GM23248 (cell line): ENCODE data around the gene CFAP299. TPM values are rescaled to one million over a fixed set of nuclear protein-coding genes. Genes with fewer than 3 reads are reported as not detected.

Source experiments
- DNase-seq: peaks from one replicate; pipeline ENCODE4 v3.0.0-alpha.2; 2015
- H2AFZ ChIP-seq: fragments of 200-600 bp; sonication (generic); 2 replicates; pipeline ENCODE4 v1.6.1; 2016; ENCODE audit warnings: antibody characterized with exemption
- H3F3A ChIP-seq: fragments of 200-600 bp; sonication (generic); 2 replicates; pipeline ENCODE4 v1.6.1; 2016; ENCODE audit warnings: mild to moderate bottlenecking, antibody characterized with exemption, mixed run types; ENCODE audit not compliant: insufficient read depth
- H3K27ac ChIP-seq: fragments of 200-600 bp; sonication (generic); 2 replicates; pipeline ENCODE4 v1.5.1; 2016; ENCODE audit warnings: mild to moderate bottlenecking
- H3K27me3 ChIP-seq: fragments of 200-600 bp; sonication (generic); replicated peaks from 2 replicates; pipeline ENCODE4 v1.6.1; 2016; ENCODE audit warnings: mild to moderate bottlenecking; ENCODE audit not compliant: insufficient read depth
- H3K36me3 ChIP-seq: fragments of 200-600 bp; sonication (generic); 2 replicates; pipeline ENCODE4 v1.6.1; 2016; ENCODE audit warnings: low read depth, mild to moderate bottlenecking
- H3K4me1 ChIP-seq: fragments of 200-600 bp; sonication (generic); 2 replicates; pipeline ENCODE4 v1.6.1; 2016; ENCODE audit warnings: mild to moderate bottlenecking; ENCODE audit not compliant: insufficient read depth
- H3K4me2 ChIP-seq: fragments of 200-600 bp; sonication (generic); one replicate; pipeline ENCODE4 v1.6.1; 2016; ENCODE audit warnings: mild to moderate bottlenecking; ENCODE audit not compliant: unreplicated experiment
- H3K4me3 ChIP-seq: fragments of 200-600 bp; sonication (generic); 2 replicates; pipeline ENCODE4 v1.5.1; 2016; ENCODE audit warnings: mild to moderate bottlenecking
- H3K79me2 ChIP-seq: fragments of 200-600 bp; sonication (generic); 2 replicates; pipeline ENCODE4 v1.6.1; 2016; ENCODE audit warnings: mild to moderate bottlenecking; ENCODE audit not compliant: insufficient read depth
- H3K9ac ChIP-seq: fragments of 200-600 bp; sonication (generic); 2 replicates; pipeline ENCODE4 v1.6.1; 2016; ENCODE audit warnings: mild to moderate bottlenecking
- H3K9me2 ChIP-seq: fragments of 200-600 bp; sonication (generic); 2 replicates; pipeline ENCODE4 v1.6.1; 2016; ENCODE audit warnings: mixed run types, mild to moderate bottlenecking, moderate library complexity; ENCODE audit not compliant: insufficient read depth
- H3K9me3 ChIP-seq: fragments of 200-600 bp; sonication (generic); one replicate; pipeline ENCODE4 v1.6.1; 2017; ENCODE audit warnings: low read depth
- H4K20me1 ChIP-seq: fragments of 200-600 bp; sonication (generic); 2 replicates; pipeline ENCODE4 v1.6.0; 2016; ENCODE audit not compliant: insufficient read depth
- EZH2 ChIP-seq: fragments of 200-600 bp; sonication (generic); IDR thresholded peaks from 2 replicates; pipeline ENCODE4 v1.6.1; 2018; ENCODE audit warnings: antibody characterized with exemption, mild to moderate bottlenecking; ENCODE audit not compliant: insufficient read depth, poor library complexity, severe bottlenecking
- EZH2phosphoT487 ChIP-seq: fragments of 200-600 bp; sonication (generic); IDR thresholded peaks from 2 replicates; pipeline ENCODE4 v1.6.1; 2018; ENCODE audit warnings: antibody characterized with exemption, moderate library complexity, mild to moderate bottlenecking, low read depth; ENCODE audit not compliant: insufficient read depth
- WGBS, 2 experiments: methylation state at CpG; one replicate each; pipeline ENCODE4 v1.1.6; 2015 to 2017; ENCODE audit warnings: low lambda C conversion rate in 2 of 2, low coverage in 1 of 2; ENCODE audit errors: missing lambda C conversion rate in 2 of 2; 5-methylcytosine and 5-hydroxymethylcytosine counted together
- in situ Hi-C: fragments of 300-500 bp; cut with MboI; formaldehyde crosslinking; loops from 2 replicates; pipeline ENCODE4 v1.15.0; 2020
- polyA plus RNA-seq: library from polyadenylated mRNA; unstranded; fragments of >200 nt; fragmentation: Nextera tagmentation; extraction: Ambion mirVana; gene quantifications from 2 replicates; pipeline ENCODE4 v1.2.1, GENCODE V29; 2016
- total RNA-seq: library from RNA; depleted of rRNA; stranded (reverse); fragments of >200 nt; shearing (Covaris generic); gene quantifications from 2 replicates; pipeline ENCODE4 v1.2.3, GENCODE V29; 2014

CFAP299 gene
- total and polyA plus RNA-seq, 2 experiments from 2014 or later: 1.0 to 1.1 TPM

- Histone ChIP-seq H3K4me1 (no peaks in the 10 kb centered on the region), H2AFZ (no peak overlapping the region), H3K4me2 (no peak overlapping the region), H4K20me1 (no peaks in the 10 kb centered on the region), H3F3A (no peaks in the 10 kb centered on the region), H3K27ac (no peak overlapping the region), H3K4me3 (no peak overlapping the region), H3K9ac (no peak overlapping the region), H3K79me2 (no peaks in the 10 kb centered on the region), H3K9me2 (no peaks in the 10 kb centered on the region), H3K9me3 (no peaks in the 10 kb centered on the region), H3K27me3 (no peaks in the 10 kb centered on the region), H3K36me3 (no peaks in the 10 kb centered on the region)
- TF ChIP-seq EZH2: no peak
- TF ChIP-seq EZH2phosphoT487: no peak
- no peak for DNase-seq
- in situ Hi-C loops: no loop called here
- 91 to 96% methylated on average over 1 of the region's 1 CpG for whole genome bisulfite sequencing, 2 experiments
These were observed 467.8 kb downstream of the CFAP299 start for GRCh38 chr4:80803337-80803736.

DNA sequence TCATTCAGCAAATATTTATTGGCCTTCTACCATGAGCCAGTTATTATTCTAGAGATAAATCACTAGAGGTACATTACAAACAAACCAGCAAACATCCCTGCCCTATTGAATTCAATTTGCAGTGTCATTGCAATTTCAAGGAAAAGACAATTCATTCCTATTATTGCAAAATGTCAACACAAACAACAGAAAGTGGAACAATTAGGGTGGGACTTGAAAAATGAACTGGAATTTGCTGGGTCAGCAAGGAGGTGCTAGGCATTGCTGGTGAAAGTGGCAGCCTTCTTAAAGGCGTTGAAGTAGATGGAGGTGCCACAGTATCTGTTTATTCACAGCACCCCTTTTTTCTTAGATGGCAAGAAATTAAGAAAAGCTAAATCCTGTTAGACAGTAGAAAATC lies 470.9 kb downstream of the CFAP299 start:
- in situ Hi-C loops: no loop called here
- Histone ChIP-seq H3K4me1 (no peaks in the 10 kb centered on the region), H3K36me3 (no peaks in the 10 kb centered on the region), H3K27ac (no peak overlapping the region), H3K79me2 (no peaks in the 10 kb centered on the region), H3F3A (no peaks in the 10 kb centered on the region), H3K27me3 (no peaks in the 10 kb centered on the region), H3K4me3 (no peak overlapping the region), H3K9me3 (no peaks in the 10 kb centered on the region), H3K4me2 (no peak overlapping the region), H2AFZ (no peak overlapping the region), H3K9me2 (no peaks in the 10 kb centered on the region), H3K9ac (no peak overlapping the region), H4K20me1 (no peaks in the 10 kb centered on the region)
- 36 to 57% methylated on average over 1 of the region's 1 CpG for WGBS, 2 experiments
- TF ChIP-seq EZH2: no peak
- no peak for TF ChIP-seq EZH2phosphoT487
- DNase-seq: no peak

GRCh38 chr4:80809039-80809729 lies 473.7 kb downstream of the CFAP299 start:
- no peaks in the 10 kb centered on the region for H3K36me3 ChIP-seq
- in situ Hi-C loops: no loop called here

GRCh38 chr4:80811406-80811805 lies 475.9 kb downstream of the CFAP299 start:
- WGBS, 2 experiments: 23 to 32% methylated on average over 3 of the region's 3 CpGs
- H3K36me3 ChIP-seq: no peaks in the 10 kb centered on the region
- no peaks in the 10 kb centered on the region for H3K79me2 ChIP-seq
- no peak overlapping the region for H3K27ac ChIP-seq
- TF ChIP-seq EZH2 (no peak), EZH2phosphoT487 (no peak)
- H3F3A ChIP-seq: no peaks in the 10 kb centered on the region
- H3K9ac ChIP-seq: no peak overlapping the region
- no peak overlapping the region for H3K4me2 ChIP-seq
- no peaks in the 10 kb centered on the region for H3K4me1 ChIP-seq
- no peak overlapping the region for H3K4me3 ChIP-seq
- no peaks in the 10 kb centered on the region for H3K9me2 ChIP-seq
- no peak for DNase-seq
- no peaks in the 10 kb centered on the region for H4K20me1 ChIP-seq
- H3K27me3 ChIP-seq: no peaks in the 10 kb centered on the region
- H2AFZ ChIP-seq: no peak overlapping the region
- in situ Hi-C loops: no loop called here
- no peaks in the 10 kb centered on the region for H3K9me3 ChIP-seq

More at GRCh38 chr4:80809039-80809729, 473.7 kb downstream of the CFAP299 start:
- Histone ChIP-seq H3K9me3 (no peaks in the 10 kb centered on the region), H3K27ac (no peak overlapping the region), H3K4me1 (no peaks in the 10 kb centered on the region), H4K20me1 (no peaks in the 10 kb centered on the region), H3K4me3 (no peak overlapping the region), H2AFZ (no peak overlapping the region), H3F3A (no peaks in the 10 kb centered on the region), H3K27me3 (no peaks in the 10 kb centered on the region), H3K9me2 (no peaks in the 10 kb centered on the region), H3K9ac (no peak overlapping the region), H3K79me2 (no peaks in the 10 kb centered on the region), H3K4me2 (no peak overlapping the region)
- 61 to 85% methylated on average over 2 of the region's 2 CpGs for WGBS, 2 experiments
- TF ChIP-seq EZH2phosphoT487 (no peak), EZH2 (no peak)
- DNase-seq: no peak

- H3K79me2 ChIP-seq: no peaks in the 10 kb centered on the region
- H3F3A ChIP-seq: no peaks in the 10 kb centered on the region
- H3K9me3 ChIP-seq: no peaks in the 10 kb centered on the region
- H3K27me3 ChIP-seq: no peaks in the 10 kb centered on the region
- no peak overlapping the region for H2AFZ ChIP-seq
- no peaks in the 10 kb centered on the region for H3K9me2 ChIP-seq
- no peak overlapping the region for H3K9ac ChIP-seq
- TF ChIP-seq EZH2phosphoT487 (no peak), EZH2 (no peak)
- no peak overlapping the region for H3K4me3 ChIP-seq
- no peaks in the 10 kb centered on the region for H3K36me3 ChIP-seq
- no peak overlapping the region for H3K27ac ChIP-seq
- H4K20me1 ChIP-seq: no peaks in the 10 kb centered on the region
- H3K4me1 ChIP-seq: no peaks in the 10 kb centered on the region
- no peak overlapping the region for H3K4me2 ChIP-seq
- in situ Hi-C loops: no loop called here
- DNase-seq: no peak
These were observed 476.6 kb downstream of the CFAP299 start for GRCh38 chr4:80812145-80812544.
